GM19324 (cell line): ENCODE data around the gene LAMP1.
"Not testable (repeated sequence)": the region's sequence is repeated elsewhere in the genome, so short reads cannot be mapped to it uniquely, and the experiment has no call there.

Experiments used
- ATAC-seq: cut with Tn5 transposase; IDR thresholded peaks from one replicate; pipeline ENCODE4 v1.9.1; 2021; ENCODE audit warnings: mild to moderate bottlenecking, moderate library complexity; ENCODE audit not compliant: unreplicated experiment, low FRiP score

Gene LAMP1

DNA sequence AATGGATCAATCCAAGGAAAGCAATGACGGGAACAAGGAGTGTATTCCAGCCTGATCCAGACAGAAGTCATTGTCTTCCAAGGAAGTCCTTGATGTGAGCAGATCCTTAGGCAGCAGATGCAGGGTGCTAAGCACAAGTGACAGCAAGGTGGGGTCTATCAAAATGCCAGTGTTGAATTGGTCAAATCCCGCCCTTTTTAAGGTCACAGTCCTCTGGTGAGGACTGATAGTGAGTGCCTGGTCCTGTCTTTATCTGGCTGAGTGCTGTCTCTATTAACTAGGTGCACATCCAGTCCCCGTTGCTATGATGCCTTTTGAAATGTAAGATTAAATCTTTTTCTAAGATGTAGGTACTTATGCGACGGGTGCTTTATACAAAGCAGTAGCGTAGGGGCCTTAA, 1.3 kb upstream of the LAMP1 start:
- ATAC-seq, result no peak

DNA sequence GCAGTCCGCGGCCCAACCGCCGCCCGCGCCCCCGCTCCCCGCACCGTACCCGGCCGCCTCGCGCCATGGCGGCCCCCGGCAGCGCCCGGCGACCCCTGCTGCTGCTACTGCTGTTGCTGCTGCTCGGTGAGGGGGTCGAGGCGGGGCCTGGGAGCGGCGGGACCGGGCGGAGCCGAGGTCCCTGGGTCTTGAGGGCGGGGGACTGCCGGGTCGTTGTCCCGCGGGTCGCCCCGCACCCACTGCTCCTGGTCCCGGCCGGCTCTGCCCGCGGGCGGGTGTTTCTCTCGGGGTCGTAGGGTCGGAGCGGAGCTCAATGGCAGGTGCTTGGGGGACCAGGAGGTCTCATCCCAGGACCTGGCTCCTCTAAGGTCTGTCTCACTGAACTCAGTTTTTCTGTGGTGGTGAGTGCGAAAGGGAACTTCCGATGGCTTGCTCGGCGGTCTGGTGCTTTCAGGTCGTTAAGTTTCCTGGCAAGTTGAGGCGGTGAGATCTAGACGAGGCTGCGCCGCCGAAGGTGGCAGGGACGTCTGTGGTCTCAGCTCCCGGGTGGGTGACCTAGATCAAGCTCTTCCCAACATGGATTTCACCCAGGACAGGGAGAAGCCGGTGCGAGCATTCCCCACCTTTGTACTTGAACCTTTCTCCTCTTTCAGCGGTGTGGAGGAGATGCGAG, 467 bp downstream of the LAMP1 start:
- peak; percentile 25 for ATAC-seq

DNA sequence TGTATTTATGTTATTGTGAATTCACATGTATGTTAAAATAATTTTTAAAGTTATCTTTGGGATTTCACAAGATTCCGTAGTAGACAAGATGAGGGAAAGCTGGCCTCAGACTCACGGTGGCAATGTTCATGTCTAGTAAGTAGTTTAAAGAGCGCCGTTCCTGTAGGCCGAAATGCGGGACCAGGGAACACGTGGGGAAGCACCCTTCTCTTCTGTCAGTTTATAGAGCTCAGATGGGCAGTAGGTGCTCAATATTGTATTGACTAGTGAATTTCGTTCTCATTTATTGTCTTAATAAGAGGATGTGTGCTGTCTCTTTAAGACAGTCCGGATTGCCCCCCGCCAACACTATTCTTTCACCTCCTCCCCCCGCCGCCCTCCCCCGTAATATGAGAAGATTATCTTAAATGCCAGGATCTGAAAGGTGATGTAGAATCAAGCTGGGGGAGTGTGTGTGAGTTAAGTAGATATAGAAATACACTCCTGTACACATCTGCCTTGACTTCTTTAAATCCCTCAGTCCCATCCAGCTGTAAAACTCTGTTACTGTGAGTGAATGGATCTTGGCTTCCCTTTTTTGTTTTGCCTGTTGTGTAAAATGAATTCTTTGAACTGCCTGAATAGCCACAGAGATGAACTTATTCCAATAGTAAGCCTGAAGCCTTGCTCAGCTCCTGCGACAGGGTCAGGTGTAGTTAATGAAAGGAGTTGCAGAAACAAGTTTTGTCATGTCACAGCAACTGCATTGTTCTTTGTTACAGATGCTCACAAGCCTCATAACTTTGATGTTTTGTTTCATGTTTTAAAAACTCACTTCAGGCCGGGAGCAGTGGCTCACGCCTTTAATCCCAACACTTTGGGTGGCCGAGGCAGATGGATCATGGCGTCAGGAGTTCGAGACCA, 1.3 kb downstream of the LAMP1 start:
- ATAC-seq, result no peak

DNA sequence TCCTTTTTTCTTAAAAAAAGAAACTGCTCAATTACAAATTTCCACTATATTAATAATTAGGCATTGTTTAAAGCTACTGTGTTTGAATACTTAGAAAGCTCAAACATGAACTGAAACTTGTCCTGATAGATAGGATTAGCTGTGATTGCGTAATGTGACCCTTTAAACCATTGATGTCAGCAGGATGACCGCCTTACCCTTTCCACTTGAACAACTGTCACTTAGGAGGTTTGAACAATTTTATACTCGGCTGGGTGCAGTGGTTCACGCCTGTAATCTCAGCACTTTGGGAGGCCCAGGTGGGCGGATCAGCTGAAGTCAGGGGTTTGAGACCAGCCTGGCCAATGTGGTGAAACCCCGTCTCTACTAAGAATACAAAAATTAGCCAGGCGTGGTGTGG, 2.9 kb downstream of the LAMP1 start:
- ATAC-seq, result no peak

- ATAC-seq, result no peak
Observed at GRCh38 chr13:113302986-113303385, 5.9 kb downstream of the LAMP1 start.

- ATAC-seq, result no peak
Observed at GRCh38 chr13:113304121-113304520, 7.1 kb downstream of the LAMP1 start.

DNA sequence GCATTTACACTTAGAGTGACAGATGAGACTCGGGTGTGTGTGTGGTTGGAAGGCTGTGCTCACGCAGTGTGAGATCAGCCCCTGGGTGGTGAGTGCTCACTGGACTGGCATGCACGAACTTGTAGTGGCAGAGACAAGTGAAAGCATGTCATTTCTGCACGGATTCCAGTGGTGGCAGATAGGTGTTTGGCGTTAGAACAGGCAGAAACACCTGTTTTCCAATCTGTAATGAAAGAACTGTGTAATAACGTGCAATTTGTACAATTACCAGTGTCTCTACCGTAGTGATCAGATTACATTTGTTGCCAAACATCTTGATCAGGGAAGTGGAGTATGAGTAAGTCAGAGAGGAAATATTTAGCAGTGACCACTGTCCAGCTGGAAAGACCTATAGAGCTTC, 8.2 kb downstream of the LAMP1 start:
- ATAC-seq, result no peak

DNA sequence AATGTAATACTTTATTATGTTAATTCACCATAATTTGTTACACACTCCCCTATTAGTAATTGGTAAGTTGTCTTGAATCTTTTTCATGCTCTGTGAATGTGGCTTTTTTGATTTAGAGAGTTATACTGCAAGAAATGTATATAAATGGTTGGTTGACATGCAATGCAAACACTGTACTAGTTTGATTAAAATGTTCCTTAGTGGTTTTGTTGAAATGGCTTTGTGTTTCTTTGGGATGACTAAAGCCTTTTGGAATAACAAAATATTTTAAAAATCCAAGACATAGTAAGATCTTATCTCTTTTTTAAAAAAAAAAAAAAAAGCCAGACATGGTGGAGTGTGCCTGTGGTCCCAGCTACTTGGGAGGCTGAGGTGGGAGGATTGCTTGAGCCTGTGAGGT, 10.5 kb downstream of the LAMP1 start:
- no peak for ATAC-seq

GRCh38 chr13:113309473-113309872, 12.4 kb downstream of the LAMP1 start:
- ATAC-seq, result no peak

- ATAC-seq, result not testable (repeated sequence)
Observed at GRCh38 chr13:113314112-113314511, 17.1 kb downstream of the LAMP1 start.

GRCh38 chr13:113314895-113315470, 17.9 kb downstream of the LAMP1 start:
- not testable (repeated sequence) for ATAC-seq

DNA sequence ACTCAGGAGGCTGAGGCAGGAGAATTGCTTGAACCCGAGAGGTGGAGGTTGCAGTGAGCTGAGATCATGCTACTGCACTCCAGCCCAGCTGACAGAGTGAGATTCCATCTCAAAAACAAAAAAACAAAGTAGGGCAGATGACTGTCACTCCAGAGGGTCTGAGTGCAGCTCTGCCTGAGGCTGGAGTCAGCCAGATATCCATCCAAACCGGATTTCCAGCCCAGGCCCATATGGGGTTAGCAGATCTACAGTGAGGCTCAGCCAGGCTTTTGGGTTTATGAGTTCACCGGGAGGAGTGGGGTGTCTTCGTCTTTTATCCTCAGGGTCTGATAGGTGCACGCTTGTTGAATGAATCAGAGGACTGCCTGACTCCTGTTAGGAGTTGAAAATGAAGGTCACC, 19.0 kb downstream of the LAMP1 start:
- ATAC-seq, result no peak

DNA sequence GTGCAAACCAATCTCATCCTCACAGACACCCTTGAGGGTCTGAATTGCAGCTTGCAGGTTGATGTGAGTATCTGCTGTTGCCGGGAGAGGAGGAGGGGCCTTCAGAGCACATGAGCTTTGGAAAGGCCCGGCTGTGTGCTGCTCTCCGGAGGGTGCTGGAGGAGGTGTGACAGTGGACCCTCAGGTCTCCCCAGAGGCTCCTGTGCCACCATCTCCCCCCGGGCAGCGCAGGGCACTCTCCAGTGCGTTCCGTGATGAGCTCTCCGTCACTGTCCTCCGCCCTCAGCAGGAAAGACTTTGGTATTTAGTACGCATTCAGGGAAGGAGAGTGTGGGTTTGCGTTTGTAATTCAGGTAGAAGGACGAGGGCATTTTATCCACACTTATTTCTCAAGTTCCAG, 20.0 kb downstream of the LAMP1 start:
- no peak for ATAC-seq

DNA sequence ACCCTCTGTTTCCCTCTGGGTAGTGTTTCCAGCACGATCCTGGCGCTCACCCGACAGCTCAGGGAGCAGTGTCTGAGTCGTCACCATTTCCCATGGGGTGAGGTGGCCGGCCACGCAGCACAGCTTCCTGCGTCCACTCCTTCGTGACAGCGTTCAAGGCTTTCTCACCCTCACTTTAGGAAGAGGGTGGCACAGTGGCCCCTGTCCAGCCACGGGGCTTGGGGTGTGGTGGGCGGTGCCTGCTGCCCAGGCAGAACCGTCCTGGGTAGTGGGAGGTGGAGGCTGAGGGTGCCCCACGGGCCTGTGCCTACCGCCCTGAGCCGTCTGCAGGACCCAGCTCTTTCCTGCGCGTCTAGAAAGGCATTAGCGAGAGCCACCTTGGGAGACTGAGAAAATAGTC, 21.9 kb downstream of the LAMP1 start:
- ATAC-seq, result no peak

DNA sequence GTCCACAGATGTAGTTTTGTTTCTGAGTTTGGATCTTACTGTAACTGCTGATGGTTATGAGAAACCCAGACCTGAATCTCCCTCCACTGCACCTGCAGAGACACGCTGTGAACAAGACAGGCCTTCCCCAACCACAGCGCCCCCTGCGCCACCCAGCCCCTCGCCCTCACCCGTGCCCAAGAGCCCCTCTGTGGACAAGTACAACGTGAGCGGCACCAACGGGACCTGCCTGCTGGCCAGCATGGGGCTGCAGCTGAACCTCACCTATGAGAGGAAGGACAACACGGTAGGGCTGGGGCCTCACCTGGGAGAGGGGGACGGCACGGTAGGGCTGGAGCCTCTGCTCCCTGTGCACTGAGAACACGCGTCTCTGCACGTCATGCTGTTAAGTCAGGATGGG, 22.3 kb downstream of the LAMP1 start:
- no peak for ATAC-seq

GRCh38 chr13:113320226-113320875, 23.3 kb downstream of the LAMP1 start:
- ATAC-seq, result no peak

GRCh38 chr13:113321546-113321945, 24.5 kb downstream of the LAMP1 start:
- ATAC-seq, result no peak

DNA sequence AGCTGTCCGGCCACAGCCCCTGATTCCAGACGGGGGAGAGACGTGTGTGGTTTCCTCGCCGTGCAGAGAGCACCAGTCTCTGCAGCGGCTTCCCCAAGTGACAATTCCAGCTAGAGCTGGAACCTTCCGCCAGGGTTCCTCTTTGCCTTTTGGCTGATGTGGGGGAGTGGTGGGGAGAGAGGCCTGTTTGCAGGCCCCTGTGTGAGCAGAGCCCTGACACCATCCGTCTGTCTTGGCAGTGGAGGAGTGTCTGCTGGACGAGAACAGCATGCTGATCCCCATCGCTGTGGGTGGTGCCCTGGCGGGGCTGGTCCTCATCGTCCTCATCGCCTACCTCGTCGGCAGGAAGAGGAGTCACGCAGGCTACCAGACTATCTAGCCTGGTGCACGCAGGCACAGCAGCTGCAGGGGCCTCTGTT, 25.0 kb downstream of the LAMP1 start:
- no peak for ATAC-seq

DNA sequence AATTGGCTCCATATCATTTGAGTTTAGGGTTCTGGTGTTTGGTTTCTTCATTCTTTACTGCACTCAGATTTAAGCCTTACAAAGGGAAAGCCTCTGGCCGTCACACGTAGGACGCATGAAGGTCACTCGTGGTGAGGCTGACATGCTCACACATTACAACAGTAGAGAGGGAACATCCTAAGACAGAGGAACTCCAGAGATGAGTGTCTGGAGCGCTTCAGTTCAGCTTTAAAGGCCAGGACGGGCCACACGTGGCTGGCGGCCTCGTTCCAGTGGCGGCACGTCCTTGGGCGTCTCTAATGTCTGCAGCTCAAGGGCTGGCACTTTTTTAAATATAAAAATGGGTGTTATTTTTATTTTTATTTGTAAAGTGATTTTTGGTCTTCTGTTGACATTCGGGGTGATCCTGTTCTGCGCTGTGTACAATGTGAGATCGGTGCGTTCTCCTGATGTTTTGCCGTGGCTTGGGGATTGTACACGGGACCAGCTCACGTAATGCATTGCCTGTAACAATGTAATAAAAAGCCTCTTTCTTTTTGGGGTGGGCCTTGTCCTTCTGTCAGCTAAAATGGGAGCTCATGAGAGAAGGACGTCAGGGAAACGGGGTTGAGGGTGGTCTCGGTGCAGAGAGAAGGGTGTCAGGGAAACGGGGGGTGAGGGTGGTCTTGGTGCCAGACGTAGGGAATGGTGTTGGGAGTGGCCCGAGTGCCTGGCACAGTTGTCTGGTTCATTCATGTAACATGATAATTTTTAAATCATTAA, 26.0 kb downstream of the LAMP1 start:
- no peak for ATAC-seq

- no peak for ATAC-seq
Observed at GRCh38 chr13:113323869-113324268, 26.8 kb downstream of the LAMP1 start.
